Limb (tissue), 2 donors: Measurements from ENCODE around the gene PBRM1.

Source experiments
- DNase-seq, 2 donors: peaks; one replicate each; pipeline ENCODE4 v3.0.0-alpha.2; 2016; ENCODE audit errors: extremely low spot score in 2 of 2

PBRM1 gene

GRCh38 chr3:52512727-52513126 is 173.0 kb downstream of the PBRM1 start:
- DNase-seq: no peak

DNA sequence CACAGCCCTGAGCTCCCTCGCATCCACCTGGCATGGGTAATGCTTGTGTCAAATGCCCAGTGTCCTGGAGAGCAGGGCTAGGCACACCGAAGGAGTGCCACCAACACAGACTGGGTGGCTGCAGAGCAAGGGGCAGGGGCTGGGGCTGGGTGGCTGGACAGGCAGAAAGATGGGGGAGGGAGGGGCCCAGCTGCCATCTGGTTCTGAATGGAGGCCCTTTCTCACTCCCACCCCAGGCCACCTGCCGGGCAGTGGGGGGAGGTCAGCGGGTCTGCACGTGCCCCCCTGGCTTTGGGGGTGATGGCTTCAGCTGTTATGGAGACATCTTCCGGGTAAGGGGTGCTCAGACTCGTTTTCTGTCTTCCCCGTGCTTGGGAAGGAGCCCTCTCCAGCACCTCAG is 173.6 kb downstream of the PBRM1 start:
- DNase-seq: no peak

DNA sequence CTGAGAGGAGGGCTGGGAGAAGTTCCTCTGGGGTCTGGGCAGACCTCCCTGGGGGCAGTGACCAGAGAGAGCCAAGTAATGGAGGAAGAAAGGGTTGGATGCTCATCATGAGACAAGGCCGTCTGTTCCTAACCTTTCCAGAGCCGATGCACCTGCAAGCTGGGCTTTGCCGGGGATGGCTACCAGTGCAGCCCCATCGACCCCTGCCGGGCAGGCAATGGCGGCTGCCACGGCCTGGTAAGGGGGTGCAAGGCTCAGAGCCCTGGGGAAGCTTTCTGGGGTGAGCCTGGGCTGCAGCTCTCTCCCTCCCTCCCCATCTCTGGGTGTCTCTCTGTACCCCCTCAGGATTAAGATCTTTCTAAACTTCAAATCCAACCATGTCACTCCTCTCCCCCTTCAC is 174.2 kb downstream of the PBRM1 start:
- no peak for DNase-seq

DNA sequence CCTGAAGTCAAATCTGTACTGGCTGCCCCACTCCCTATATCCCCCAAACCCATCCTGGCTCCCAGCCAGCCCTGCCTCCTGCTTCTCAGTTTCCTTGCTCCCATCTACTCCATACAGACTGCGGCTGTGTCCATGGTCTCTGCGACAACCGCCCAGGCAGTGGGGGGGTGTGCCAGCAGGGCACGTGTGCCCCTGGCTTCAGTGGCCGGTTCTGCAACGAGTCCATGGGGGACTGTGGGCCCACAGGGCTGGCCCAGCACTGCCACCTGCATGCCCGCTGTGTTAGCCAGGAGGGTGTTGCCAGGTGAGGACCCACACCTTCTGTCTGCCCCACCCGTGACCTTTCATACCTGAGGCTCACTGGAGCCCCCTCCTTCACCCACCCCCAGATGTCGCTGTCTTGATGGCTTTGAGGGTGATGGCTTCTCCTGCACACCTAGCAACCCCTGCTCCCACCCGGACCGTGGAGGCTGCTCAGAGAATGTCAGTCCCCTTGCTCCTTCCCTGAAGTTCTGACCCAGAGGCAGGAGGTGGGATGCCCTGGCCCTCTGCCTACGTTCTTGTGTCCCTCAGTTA is 175.9 kb downstream of the PBRM1 start:
- no peak for DNase-seq

DNA sequence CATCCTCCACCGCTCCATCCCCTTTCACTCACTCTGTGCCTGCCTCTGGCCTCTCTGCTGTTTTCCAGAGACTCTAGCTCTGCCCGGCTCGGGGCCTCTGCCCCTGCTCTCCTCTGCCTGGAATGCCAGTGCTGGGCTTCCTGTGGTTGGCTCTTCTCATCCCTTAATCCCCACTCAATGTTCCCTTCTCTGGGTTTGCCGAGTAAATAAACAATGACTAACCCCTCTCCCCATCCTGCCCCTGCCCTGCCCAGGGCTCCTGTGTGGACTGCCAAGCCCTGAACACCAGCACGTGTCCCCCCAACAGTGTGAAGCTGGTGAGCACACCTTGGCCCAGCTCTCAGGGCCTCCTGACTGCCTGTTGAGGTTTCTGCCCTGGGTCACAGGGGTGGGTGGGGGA is 178.4 kb downstream of the PBRM1 start:
- no peak for DNase-seq

DNA sequence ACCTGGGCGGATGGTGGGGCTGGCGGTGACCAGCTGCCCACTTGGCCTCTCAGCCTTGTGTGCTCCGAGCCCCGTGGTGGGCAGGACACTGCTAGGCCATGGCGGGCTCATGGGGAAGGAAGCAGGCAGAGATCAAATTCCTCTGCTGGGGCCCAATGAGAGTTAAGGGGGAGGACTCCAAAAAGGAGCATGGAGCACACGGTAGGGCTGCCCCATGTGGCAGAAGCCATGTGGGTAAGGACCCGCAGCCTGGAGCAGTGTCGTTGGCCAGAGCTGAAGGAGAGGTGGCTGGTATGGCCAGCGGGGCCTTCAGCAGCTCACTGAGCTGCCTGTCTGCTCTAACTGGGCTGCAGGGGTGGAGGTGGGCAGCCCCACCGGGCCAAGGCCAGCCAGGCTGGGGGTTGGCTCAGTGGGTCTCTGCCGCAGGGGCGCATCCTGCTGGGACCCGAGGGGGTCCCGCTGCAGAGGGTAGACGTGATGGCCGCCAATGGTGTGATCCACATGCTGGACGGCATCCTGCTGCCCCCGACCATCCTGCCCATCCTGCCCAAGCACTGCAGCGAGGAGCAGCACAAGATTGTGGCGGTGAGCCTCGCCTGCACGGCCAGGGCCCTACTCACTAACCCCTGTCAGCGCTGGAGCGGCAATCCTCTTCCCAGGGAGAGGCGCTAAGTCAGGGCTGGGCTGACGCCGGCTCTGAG is 179.3 kb downstream of the PBRM1 start:
- DNase-seq: no peak

- no peak for DNase-seq
These were observed 180.7 kb downstream of the PBRM1 start for GRCh38 chr3:52504977-52505376.

DNA sequence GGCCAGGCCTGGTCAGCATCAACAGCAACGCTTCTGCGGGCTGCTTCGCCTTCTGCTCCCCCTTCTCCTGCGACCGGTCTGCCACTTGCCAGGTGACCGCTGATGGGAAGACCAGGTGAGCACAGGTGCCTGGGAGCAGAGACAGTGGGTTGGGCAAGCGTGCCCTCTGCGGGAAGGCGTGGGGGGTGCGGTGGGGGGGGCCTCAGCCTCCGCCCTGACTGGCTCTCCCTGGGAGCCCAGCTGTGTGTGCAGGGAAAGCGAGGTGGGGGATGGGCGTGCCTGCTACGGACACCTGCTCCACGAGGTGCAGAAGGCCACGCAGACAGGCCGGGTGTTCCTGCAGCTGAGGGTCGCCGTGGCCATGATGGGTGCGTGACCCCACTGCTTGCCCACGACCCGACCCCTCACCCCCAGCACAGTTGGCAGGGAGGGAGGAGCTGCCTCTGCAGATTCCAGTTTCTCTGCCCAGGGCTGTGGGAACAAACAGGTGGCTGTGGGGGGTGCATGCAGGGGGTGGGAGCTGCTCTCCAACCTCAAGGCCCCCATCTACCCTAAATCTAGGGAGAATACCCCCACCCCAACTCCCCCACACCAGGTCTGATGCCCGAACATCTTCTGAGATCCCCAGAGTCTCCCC is 181.8 kb downstream of the PBRM1 start:
- no peak for DNase-seq

DNA sequence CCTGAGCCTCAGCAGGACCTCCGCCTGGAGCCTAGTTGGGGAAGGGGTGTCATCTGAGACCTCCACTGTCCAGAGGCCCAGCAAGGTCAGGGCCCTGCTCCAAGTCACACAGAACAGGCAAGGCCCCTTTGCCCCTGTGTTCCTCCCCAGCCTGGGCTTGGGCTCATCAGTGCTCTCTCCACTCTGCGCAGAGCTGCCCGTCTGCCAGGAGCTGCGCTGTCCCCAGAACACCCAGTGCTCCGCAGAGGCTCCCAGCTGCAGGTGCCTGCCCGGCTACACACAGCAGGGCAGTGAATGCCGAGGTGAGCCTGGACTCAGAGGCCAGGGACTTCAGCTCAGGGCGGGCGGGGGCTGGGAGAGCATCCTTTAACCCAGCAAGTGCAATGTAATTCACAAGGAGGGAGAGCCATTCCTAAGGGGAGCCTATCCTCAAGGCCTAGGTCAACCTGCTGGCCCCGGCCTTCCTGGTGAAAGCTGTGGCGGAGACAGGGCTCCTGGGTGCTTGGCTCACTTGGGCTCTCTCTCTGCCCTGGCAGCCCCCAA is 182.8 kb downstream of the PBRM1 start:
- DNase-seq: no peak

DNA sequence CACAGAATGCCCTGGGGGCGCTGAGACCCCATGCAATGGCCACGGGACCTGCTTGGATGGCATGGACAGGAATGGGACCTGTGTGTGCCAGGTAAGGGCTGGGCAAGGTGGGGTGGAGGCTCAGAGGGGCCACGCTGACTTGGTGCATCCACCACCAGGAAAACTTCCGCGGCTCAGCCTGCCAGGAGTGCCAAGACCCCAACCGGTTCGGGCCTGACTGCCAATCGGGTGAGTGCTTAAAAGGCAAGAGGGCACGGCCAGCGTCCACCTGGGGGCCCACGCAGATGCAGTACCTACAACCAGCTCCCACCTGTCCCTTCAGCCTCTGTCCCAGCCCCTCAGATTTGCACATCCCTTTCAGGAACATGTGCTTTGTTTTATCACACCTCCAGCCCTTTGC is 183.7 kb downstream of the PBRM1 start:
- no peak for DNase-seq

- DNase-seq: no peak
These were observed 184.7 kb downstream of the PBRM1 start for GRCh38 chr3:52501046-52501445.

GRCh38 chr3:52498137-52499054 is 187.3 kb downstream of the PBRM1 start:
- no peak for DNase-seq

DNA sequence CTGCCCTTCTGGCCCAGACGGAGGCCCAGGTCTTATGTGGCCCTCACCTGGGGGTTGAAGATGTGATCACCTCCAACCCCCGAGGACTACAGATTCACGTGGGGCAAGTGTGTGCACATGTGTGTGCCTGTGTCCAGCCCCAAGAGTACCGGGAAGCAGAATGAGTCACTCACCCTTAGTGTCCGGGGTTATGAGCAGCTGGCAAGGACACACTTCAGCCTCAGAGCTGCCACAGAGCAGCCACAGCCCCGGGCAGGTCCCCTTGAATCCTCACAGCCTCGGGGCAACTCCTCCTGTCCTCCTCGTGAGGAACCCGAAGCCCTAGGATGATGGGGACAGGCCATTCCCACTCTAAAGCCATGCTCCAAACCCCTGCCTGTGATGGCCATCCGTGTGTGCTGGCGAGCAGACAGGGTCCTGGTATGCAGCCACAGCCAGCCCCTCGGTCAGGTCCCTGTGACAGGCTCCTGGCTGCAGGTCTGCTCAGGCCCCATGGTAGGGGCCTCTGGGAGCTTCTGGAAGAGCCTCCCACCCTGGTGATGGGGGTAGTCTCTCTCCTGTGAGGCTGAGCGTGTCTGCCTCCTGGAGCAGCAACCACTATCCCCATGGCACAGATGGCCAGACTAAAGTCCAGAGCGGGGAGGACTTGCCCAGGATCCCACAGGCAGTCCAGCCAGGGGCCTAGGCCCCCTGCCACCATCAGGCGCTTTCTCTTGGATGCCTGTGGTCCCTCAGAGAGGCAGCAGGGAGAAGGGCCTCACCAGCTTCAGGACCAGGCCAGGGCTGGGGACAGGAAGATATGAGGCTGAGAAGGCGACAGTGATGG is 189.7 kb downstream of the PBRM1 start:
- no peak for DNase-seq
